Vagina (tissue), 2 donors: Measurements from ENCODE around the gene KBTBD8.

Experiments used
- POLR2A ChIP-seq, 2 donors: fragments of 450-650 bp; IDR thresholded peaks; one replicate each; pipeline ENCODE4 v1.6.1; 2017; ENCODE audit warnings: antibody characterized with exemption in 2 of 2, mild to moderate bottlenecking in 2 of 2, moderate library complexity in 2 of 2
- TF ChIP-seq, protein P1 (sequence below), 3 experiments: fragments of 450-650 bp in 2 of 3; fragments of 200-600 bp in 1 of 3; sonication (generic) in 1 of 3; IDR thresholded peaks; one replicate each; pipeline ENCODE4 v1.5.1; 2017 to 2019; ENCODE audit warnings: antibody characterized with exemption in 3 of 3, mild to moderate bottlenecking in 2 of 3, moderate library complexity in 2 of 3

- no peak for TF ChIP-seq POLR2A (IDR thresholded peaks at IDR 0.05)
- TF ChIP-seq, protein P1, sequence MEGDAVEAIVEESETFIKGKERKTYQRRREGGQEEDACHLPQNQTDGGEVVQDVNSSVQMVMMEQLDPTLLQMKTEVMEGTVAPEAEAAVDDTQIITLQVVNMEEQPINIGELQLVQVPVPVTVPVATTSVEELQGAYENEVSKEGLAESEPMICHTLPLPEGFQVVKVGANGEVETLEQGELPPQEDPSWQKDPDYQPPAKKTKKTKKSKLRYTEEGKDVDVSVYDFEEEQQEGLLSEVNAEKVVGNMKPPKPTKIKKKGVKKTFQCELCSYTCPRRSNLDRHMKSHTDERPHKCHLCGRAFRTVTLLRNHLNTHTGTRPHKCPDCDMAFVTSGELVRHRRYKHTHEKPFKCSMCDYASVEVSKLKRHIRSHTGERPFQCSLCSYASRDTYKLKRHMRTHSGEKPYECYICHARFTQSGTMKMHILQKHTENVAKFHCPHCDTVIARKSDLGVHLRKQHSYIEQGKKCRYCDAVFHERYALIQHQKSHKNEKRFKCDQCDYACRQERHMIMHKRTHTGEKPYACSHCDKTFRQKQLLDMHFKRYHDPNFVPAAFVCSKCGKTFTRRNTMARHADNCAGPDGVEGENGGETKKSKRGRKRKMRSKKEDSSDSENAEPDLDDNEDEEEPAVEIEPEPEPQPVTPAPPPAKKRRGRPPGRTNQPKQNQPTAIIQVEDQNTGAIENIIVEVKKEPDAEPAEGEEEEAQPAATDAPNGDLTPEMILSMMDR (IDR thresholded peaks at IDR 0.05), result no peak
These were observed 35.0 kb downstream of the KBTBD8 start for GRCh38 chr3:67033079-67033478.
